Raji (cell line): ENCODE results near the gene HS6ST3.

Source experiments
- POLR2A ChIP-seq: IDR thresholded peaks from 2 replicates; pipeline ENCODE4 v1.6.1; 2011; ENCODE audit warnings: low read depth, low read length, control low read depth; ENCODE audit not compliant: insufficient read depth

The HS6ST3 gene

DNA sequence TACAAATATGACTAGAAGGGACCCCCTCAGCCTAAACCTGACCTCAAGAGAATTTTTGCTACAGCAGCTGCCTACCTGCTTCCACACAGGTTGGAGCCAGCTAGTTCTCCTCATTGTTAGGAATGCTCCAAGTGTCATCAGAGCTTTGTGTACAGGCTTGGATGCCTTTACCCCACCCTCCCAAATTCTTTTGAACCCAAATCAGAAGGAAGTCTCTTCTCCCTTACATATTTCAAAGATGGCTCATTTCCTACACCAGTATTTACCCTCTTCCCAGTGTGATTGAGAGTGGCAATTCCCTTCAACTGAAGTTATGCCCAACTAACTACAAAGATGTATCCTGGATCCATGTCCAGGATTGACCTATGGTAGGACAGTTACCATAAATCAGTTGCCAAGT, 581.2 kb downstream of the HS6ST3 start:
- TF ChIP-seq POLR2A: no peak

DNA sequence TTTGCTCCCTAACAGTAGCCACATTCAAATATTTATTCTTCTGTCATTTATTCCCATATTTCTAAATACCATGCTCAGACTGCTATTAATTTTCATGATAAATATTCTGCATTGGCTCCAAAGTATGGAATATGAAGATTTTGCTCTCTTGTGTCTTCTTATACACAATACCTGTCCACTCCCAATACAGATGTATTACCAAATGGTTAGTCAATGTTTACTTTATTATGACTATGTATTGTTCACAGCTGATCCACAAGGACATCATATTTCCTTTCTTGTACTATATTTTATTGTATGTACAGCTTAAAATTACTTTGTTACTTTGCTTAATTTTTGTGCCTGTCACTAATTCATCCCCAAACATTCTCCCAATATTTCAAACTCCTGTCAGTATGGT, 582.1 kb downstream of the HS6ST3 start:
- no peak for TF ChIP-seq POLR2A

DNA sequence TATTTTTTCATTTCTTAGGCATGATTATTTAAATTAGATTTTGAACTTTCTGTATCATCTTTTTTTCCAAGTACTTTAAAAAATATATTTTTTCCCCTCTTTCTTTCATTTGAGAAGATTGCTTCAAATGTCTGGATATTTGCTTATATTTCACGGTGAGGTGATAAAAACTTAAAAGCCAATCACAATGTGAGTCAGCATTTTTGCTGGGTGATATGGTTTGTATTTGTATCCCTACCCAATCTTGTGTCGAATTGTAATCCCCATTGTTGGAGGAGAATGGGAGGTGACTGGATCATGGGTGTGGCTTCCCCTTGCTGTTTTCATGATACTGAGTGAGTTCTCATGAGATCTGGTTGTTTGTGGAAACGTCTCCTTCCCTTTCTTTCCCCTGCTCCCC, 583.9 kb downstream of the HS6ST3 start:
- no peak for TF ChIP-seq POLR2A

DNA sequence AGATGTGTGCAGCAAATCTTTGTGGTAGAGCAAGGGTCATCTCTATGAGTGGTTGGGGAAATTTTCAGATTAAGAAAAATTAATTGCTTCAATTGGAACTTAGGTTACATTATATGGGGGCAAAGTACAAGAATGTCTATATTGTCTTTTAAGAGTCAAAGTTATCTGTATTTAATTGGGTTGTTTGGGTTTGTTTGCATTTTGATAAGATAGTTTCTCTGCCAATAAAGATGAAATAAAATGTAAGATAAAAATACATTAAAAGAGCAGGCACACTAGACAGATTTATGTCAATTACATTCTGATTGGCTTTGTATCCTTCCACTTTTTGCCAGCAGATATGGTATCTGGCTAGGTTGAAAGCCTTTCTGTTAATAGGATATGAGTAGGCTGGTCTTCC, 587.1 kb downstream of the HS6ST3 start:
- no peak for TF ChIP-seq POLR2A

DNA sequence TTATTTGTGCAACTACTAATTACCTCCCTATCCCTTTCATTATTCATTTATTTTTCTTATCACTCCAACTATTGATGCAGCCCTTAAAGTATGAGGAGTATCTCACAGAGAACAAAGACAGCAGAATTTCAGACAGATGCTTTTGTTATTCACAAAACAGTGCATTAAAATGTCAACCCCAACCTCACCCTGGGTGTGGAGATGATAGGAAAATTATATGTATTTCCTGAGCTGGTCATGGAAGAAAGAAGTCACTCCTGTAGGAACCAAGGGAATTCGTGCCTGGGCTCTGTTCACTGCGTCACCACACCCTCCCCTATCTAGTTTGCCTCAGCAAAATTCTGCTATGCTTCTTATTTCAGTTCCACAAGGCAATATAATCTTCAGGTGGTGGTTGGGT, 588.9 kb downstream of the HS6ST3 start:
- TF ChIP-seq POLR2A: no peak

DNA sequence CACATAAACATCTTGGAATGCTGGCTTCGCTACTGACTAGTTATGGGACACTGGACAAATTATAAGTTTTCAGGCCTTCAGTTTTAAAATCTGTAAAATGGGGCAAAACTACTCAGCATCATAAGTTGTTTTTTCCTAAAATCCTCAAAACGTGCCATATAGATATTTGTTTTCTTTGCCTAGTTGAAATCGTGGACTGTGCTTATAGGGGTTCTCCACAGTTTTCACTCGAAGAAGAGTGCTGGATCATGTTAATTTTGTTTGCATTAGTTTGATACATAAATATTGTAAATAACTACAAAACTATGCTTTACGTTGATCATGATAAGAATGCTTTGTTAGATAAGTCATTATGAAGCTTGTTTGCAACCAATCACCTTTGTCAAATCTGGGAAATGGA, 591.0 kb downstream of the HS6ST3 start:
- no peak for TF ChIP-seq POLR2A

DNA sequence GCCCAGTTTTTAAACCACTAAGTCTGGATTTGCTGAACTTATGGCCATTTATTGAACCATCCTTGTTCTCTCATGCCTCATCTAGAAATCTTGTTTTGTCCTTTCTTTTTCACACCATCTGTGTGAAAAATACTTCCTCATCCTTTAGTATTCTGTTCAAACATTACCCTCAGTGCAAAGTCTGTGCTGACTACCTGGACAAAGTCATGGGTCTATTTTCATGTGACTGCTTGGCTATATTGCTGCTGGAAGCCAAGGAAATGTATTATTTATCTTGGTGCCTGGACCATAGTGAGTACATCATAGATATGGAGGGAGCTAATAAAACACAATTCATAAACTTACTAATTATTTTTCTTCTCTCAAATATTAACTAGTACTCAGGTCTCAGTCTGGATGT, 591.9 kb downstream of the HS6ST3 start:
- no peak for TF ChIP-seq POLR2A

DNA sequence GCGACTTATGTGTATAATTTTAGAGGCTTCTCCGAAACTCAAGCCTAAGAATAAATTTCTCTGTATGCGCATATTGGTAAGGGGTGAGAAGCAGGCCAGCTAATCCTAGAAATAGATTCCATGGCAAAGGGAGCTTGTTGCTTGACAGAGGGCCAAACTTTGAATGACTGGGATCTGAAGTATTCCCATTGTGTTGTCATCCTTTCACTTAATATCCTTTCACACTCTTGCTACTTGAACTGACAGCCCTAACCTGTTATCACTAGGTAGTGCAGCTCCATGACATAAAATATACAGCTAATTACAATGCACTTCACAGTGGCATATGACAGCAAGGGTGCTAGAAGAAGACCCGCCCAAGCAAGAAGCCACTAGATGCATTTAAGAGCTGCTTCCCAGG, 594.6 kb downstream of the HS6ST3 start:
- TF ChIP-seq POLR2A: no peak

DNA sequence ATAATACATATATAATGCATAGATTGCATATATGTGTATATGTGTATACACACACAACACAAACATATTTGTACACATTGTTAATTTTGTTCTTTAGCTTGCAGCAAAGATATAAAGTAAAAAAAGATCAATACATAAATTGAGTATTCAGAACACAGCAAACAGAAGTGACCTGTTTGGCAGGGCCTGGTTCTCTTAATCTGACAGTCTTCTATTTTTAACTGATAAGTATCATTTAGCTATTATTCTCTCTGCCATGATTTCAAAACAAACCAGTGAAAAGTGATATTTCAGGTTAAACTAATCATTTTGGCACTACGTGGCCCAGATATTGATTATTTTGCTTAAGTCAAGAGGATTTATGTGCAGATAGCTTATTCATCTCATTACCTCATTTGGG, 595.0 kb downstream of the HS6ST3 start:
- TF ChIP-seq POLR2A: no peak

DNA sequence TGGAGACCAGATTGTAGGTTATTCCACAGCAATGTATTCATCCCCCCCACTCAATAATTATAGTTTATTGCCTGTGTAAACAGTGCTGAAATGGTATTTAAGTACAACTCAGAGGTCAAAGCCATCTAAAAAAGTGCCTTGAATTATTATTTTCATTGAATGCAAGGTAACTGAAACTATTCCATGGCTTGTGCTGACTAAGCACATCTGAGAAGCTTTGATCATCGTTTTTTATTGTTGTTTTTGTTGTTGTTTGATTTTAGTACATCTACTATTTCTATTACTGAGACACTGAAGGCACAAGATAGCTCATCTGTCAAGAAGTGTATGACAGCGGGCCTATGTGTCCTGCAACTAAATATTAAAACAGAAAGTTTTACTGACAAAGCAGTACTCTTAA, 596.4 kb downstream of the HS6ST3 start:
- no peak for TF ChIP-seq POLR2A

DNA sequence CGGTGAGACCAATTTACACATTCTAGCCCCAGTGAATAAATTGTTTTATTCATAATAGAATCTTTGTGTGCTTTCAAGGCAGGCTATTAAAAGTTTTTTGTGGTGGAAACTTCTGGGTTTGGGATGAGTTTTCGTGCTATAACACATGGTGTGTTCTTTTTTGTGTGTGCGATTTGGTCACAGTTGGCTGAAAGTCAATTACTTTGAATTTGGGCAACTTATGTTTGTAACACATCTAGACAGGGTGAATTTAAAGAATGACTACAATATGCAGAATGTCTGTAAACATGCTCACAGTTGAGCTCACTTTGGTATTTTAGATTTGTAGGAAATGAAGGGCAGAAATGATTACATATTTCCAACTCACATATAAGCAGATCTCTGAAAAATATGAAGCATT, 597.3 kb downstream of the HS6ST3 start:
- no peak for TF ChIP-seq POLR2A

DNA sequence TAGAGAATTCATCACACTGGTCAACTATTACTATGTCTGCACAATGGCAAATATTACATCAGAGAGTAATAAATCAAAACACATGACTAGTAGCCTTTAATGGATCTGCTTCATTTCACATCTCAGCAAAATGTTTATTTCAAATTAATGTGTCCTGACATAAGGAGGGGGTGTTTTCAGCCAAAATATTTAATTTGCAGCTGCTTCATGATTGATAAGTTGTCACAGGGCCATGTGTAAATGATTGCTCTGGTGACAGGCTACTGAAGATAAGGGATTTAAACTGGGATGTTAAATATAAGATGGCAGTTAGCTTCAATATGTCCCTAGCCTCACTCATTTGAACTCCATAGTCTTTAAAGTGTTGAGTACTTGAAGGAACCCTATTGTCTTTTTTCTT, 601.1 kb downstream of the HS6ST3 start:
- no peak for TF ChIP-seq POLR2A

DNA sequence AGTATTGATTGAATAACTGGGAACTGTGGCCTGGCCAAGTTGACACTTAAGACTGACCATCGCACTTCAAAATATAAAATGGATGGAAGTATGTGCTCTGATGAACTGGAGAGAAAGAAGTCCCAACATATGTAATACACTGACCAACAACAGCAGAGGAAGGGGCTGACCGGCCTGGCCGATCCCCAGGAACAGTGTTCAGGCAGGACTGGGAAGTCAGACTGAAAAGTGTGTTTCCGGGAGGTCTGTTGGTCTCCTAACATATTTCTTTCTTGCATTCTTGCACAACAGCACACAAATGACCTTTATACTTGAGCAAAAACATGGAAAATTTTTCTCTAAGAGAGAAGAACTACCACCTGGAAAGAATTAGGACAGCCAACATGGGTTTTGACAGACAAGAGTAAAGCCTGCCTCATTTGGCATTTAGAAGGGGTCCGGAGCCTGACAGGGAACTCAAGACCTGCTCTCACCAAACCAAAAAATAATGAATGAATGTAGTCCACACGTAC, 606.5 kb downstream of the HS6ST3 start:
- no peak for TF ChIP-seq POLR2A

DNA sequence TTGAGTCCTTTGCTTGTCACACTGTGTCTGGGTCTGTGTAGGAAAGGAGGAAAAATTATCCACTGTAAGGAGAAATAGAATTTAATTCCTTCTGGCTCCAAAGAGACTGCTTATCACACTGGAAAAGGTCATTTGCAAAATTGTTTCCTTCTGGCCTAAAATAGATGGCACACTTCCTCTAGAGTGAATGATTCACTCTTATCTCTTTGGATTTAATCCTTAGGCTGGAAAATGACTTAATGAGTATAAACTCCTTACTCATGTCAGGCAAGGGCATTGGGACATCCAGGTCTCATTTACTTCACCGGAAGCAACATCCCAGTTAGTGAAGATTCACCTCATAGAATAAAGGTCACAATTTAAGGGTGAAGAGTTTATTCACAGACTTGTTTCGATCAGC, 610.8 kb downstream of the HS6ST3 start:
- TF ChIP-seq POLR2A: no peak

DNA sequence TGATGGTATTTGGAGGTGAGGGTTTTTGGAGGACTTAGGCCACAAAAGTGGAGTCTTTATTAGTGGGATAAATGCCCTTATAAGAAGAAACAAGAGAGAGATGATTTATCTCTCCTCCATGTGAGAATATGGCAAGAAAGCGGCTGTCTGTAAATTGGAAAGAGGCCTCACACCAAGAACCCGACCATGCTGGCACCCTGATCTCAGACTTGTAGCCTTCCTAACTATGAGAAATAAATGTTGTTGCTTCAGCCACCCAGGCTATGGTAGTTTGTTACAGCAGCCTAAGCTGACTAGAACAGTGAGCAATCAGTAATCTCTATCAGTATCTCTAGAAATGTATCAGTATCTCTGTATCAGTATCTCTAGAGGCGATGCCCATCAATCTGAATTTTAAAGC, 617.2 kb downstream of the HS6ST3 start:
- TF ChIP-seq POLR2A: no peak

DNA sequence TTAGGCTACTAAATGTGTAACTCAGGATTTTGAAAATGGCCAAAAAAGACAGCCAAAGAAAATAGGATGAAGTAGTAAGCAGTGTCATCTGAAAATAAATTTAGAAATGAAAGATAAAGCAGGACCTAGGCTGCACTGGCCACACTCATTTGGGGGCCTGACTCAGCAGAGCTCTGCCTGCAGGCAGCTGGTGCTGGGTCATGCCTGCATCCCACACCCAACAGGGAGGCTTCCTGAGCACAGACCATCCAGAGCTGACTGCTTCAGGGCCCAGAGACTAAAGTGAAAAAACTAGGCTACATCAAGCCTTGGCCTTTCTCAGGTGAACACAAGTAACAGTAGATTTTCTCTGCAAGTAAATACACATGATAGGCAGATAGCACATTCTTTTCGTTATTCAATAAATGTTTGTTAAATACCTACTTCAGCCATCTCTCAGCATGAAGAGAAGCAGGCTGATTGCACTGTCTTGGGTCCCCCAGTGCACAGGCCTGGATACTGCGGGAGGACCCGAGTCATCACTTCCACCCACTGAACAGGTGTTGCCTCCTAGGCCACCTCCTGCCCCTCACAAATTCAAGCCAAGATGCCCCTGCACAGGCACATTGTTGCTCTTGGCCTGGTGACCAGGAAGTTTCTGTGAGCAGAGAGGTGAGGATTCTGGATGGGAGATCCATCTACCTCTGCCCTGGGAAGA, 620.4 kb downstream of the HS6ST3 start:
- no peak for TF ChIP-seq POLR2A

DNA sequence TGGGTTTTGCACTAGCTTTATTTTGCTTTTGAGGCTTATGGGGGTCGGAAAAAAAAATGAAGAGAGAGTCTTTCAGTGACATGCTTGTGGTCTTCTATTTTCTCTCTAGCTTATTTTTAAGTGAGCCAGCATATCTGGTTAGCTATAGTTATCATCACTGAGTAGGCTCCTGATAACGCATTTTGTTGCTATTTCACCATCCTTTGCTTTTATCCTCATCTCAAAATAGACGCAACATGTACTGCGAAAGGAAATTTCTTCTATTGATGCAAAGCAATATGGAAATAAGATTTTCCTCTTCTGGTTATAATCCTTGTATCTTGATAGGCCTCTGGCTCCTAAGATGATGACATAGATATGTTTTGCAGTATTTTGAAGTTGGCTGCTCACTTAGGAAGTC, 630.5 kb downstream of the HS6ST3 start:
- no peak for TF ChIP-seq POLR2A

DNA sequence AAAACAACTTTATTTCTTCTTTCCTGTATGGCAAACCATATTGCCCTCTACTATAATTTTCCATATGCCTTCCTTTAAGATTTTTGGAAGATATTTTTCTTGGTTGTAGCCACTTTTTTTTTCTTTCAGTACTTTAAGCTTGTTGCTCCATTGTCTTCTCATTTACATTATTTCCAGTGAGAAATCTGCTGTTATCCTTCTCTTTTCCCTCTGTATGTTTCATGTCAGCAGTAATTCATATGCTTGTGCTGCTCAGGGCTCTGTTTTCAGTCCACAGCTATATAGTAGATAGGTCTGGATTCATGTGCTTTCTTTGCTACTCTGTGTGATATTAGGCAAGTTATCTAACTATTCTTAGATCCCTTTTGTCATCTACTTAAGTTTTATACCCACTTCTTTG, 636.7 kb downstream of the HS6ST3 start:
- no peak for TF ChIP-seq POLR2A

DNA sequence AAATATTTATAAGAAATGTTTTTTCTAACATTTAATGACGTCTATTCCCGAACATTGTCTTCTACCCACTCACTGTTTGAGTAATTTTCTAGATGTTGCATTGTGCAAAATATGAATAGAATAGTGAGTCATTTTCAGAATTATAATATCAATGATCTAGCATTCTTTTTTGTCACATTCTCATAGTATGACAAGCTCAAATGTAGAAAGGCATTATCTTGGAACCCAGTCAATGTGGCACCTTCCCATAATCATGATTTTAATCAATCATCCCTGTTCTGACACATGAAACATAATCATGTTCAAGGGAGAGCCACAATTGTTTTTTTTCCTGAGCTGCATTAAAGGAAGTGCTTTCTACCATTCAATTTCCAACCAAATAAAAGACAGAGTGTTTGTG, 638.6 kb downstream of the HS6ST3 start:
- no peak for TF ChIP-seq POLR2A
